GM18870 (cell line): ENCODE results near the gene SRRM3.
"Not testable (repeated sequence)": the region's sequence is repeated elsewhere in the genome, so short reads cannot be mapped to it uniquely, and the experiment has no call there.

Experiments used
- ATAC-seq: cut with Tn5 transposase; IDR thresholded peaks from one replicate; pipeline ENCODE4 v1.9.1; 2021; ENCODE audit warnings: moderate library complexity; ENCODE audit not compliant: unreplicated experiment

The SRRM3 gene

DNA sequence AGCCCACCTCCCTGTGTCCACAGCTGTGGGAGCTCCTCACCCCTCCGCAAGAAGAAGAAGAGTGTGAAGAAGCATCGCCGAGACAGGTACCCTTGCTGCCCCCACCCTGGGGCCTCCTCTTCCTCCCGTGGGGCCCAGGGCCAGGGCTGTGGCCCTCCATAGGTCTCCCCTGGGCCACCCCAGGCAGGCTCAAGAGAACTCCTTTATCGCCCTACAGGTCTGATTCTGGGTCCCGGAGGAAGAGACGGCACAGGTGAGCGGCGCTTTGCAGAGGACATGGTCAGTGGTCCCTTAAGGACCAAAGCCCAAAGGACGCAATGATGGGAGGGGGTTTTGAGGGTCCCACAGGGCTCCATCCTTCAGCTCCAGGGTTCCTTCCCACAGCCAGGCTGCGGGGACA lies 59.6 kb downstream of the SRRM3 start:
- ATAC-seq, result no peak

DNA sequence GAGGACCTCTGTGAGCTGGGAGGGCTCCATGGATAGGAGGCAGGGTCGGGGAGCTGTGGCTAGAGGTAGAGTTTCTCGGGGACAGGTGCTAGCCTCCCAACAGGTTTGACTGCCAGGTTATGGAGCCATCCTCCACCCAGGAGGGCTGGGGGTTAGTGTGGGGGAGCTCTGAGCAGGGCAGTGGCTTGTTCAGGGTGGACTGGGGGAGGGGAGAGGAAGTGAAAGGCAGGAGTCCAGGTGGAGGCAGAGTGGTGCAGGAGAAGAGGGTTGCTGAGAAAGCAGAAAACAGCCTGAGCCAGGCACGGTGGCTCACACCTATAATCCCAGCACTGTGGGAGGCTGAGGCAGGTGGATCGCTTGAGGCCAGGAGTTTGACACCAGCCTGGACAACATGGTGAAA lies 60.2 kb downstream of the SRRM3 start:
- no peak for ATAC-seq

DNA sequence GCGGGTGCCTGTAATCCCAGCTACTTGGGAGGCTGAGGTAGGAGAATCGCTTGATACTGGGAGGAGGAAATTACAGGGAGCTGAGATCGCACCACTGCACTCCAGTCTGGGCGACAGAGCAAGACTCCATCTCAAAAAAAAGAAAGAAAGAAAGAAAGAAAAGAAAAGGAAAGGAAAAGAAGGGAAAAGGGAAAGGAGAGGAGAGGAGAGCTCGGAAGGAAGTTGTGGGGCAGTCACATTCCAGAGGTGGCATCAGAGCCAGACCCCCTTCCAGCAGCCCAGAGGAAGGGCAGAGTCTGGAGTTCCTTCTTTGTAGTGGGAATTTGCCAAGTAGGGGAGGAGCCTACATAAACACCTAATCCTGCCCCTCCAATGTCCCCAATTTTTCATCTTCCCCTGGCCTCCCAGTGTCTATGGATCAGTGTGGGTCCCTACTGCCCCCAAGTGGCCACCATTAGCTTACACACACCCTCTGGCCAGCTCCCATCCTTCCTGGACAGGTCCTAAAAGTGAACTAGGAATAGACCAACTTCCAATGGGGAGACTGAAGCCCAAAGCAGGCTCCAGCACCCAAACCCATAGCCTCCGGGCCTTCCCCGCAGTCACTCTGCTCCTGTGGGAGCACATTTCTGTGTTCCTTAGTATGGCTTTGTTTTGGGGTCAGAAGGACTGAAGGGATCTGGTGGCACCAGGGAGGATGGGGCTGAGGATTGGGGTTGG lies 61.1 kb downstream of the SRRM3 start:
- ATAC-seq, result no peak

DNA sequence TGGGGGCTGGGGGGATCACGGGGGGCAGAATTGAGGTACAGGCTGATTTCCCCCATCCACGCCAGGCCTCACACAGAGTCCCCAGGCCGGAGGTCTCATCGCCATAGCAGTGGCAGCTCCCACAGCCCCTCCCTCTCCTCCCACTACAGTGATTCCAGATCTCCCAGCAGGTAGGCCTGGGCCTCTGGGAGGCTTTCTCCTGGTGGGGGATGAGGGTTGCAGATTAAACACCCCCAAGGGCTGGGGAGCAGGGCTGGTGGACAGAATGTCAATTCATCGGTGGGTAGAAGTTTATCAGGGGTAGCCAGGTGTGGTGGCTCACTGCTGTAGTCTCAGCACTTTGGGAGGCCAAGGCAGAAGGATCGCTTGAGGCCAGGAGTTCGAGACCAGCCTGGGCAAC lies 63.6 kb downstream of the SRRM3 start:
- no peak for ATAC-seq

DNA sequence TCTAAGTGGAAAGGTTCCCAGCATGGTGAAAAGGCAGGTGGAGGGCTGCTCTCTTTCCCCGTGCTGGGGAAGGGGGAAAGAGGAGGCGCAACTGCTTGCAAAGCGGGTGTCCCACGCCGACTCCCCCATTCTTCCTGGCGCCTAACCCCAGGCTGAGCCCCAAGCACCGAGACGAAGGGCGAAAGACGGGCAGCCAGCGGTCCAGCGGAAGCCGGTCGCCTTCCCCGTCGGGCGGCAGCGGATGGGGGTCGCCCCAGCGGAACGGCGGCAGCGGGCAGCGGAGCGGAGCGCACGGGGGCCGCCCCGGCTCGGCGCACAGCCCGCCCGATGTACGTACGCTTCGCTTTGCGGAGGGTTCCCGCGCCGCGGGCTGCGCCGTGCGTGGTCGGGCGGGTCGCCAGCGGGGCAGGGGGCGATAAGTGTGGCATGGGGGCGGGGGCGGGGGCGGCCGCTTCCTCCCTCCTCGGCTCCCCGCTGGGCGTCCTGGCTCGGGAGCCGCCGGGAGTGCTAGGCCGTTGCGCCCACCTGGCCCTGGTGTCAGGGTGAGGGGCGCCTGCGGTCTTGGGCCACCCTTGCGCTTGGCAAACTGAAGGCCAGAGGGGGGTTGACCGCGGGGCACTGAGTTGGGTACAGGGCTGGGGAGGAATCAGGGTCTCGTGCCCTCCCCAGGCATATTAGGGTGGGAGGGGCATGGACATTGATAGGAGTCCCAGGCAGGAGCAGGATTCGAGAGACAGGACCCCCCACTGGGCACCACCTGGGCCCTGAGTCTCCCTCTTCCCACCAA lies 65.6 kb downstream of the SRRM3 start:
- ATAC-seq, result no peak

DNA sequence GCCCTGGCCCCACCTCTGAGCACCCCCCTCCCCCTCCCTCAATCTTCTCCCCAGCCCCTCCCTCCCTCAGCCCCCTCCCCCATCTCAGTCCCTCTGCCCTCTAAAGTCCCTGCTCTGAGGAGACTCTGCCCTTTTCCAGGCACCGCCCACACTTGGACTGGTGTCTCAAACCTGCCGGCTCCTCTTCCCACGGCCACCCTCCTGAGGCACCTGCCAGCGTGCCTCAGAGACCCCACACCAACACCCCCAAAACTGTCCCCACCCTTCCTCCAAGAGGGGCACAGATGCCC lies 66.1 kb downstream of the SRRM3 start:
- ATAC-seq, result no peak

DNA sequence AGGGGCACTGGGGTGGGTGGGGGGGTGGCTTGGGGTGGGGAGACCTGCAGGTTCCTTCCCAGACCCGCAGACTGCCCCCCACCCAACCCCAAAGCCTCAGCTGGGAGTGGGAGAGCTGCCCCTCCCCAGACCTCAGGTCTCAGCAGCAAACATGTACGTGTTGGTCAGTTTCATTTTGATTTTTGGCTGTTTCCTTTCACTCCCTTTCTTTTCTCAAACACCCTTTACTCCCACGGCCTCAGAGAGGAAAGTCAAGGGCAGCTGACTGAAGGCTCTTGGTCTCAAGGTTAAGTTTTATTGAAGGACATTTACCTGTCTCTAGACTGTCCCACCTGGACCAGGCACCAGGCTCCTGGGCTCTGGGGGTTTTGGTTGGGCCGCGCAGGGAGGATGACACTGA lies 66.7 kb downstream of the SRRM3 start:
- no peak for ATAC-seq

DNA sequence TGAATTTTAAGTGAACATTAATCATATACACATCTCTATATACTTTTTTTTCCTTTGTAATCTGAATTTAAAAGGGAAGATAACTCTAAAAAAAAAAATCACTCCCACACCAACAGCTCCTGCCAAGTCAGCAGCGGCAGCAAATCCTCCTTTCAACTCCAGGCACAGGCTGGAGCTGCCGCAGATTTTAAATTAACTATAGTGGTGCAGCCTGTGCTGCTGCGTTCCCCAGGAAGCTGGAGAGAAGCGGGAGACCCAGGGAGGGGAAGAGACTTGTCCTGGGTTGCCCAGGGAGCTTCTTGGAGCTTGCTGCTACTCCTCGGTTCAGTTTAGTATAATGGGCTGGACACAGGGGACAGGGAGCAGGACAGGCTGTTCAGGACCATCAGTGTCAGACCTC lies 68.2 kb downstream of the SRRM3 start:
- ATAC-seq, result no peak

DNA sequence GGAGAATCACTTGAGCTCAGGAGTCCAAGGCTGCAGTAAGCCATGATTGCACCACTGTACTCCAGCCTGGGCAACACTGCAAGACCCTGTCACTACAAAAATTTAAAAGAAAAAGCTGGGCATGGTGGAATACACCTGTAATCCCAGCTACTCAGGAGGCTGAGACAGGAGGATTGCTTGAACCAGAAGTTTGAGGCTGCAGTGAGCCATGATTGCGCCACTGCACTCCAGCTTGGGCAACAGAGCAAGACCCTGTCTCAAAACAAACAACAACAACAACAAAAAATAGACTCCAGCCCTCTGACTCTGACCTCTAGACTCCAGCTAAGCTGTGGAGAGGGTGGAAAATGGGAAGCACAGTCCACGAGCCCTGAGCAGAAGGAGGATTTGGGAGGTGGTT lies 69.7 kb downstream of the SRRM3 start:
- not testable (repeated sequence) for ATAC-seq

DNA sequence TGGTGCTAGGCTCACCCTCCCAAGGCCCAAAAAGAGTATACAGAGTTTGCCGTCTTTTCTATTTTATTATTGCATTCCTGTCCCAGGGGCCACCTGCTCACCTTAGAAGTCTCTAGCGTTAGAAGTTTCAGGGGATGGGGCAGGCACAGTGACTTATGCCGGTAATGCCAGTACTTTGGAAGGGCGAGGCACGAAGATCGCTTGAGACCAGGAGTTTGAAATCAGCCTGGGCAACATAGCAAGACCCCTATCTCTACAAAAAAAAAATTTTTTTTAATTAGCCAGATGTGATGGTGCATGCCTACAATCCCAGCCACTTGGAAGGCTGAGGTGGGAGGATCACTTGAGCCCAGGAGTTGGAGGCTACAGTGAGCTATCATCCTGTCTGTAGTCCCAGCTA lies 70.4 kb downstream of the SRRM3 start:
- no peak for ATAC-seq

DNA sequence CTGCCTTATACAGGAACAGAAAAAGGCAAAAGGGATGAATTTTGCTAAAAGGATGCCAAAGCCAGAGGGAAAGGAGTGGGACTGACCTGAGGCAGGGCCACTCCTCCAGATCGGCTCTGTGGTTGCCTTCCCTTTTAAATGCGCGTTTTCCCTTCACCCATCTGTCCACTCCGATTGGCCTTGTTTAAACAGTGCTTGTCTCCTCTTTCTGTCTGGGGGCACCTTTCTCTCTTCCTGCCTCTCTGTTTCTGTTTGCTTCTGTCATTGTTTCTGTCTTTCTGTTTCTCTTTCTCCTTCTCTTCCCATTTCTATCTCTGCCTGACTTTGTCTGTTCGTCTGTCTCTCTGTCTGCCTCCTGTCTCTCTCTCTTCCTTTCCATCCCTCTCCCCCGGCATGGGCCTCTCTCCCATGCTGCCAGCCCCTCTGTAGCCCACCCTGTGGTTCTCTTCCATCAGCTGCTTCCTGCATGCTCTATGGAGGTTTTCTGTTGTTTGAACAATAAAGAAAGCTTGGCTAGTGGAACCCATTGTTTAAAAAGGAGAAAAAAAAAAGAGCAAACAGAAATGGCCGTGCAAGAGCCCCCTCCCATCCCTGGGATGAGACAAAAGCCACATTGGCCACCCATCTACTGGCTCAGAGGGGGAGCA lies 71.3 kb downstream of the SRRM3 start:
- no peak for ATAC-seq

DNA sequence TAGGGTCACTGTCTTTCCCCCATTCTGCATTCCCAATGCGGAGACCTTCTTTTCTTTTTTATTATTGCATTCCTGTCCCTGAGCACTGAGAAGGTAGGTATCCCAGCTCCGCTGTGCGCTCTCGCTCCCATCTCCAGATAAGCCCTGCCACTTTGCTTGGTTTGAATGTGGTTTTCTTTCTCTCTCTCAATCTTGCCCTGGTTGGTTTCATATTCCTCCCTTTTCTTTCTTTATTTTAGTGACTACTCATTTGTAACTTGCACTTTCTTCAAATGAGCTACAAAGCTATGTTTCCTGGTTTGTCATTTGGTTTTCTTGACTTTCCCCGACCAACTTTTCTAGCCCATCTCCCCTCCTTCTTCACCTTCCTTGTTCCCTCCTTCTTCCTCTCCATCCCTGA lies 71.8 kb downstream of the SRRM3 start:
- ATAC-seq, result no peak

DNA sequence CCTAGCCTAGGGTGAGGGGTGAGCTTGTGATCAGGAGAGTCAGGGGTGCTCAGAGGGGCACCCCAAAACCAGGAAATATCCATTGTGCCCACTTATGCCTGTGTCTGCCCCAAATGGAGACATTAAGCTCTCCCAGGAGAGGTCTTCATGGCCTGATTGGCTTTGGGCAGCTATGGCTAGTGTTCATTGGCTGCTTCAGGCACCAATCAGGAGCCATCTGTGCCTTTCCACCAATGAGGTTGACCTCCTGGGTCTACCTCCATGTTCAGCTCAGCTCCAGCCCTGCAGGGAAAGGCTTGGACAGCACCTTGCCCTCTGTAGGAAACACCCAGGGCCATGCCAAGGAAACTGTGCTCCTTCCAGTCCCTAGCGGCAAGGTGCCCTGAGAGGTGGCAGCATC lies 76.8 kb downstream of the SRRM3 start:
- no peak for ATAC-seq

DNA sequence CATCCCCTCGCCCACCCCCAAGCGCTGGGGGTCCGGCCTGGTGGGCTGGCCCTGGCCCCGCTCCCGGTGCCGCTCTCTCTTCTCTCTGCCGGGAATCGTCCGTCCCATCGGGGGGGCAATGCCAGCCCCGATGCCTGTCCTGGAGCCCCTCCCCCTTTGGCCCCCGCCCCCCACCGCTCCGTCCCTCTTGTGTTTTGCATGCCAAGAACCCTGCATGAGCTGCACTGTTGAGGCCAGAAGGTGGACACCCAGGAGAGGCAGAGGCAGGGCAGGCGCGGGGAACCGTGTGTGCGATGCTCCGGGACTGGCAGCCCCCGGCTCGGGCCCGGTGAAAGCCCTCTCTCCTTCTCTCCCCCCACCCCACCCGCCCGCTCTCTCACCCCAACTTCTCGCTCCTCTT lies 78.7 kb downstream of the SRRM3 start:
- ATAC-seq, result no peak

DNA sequence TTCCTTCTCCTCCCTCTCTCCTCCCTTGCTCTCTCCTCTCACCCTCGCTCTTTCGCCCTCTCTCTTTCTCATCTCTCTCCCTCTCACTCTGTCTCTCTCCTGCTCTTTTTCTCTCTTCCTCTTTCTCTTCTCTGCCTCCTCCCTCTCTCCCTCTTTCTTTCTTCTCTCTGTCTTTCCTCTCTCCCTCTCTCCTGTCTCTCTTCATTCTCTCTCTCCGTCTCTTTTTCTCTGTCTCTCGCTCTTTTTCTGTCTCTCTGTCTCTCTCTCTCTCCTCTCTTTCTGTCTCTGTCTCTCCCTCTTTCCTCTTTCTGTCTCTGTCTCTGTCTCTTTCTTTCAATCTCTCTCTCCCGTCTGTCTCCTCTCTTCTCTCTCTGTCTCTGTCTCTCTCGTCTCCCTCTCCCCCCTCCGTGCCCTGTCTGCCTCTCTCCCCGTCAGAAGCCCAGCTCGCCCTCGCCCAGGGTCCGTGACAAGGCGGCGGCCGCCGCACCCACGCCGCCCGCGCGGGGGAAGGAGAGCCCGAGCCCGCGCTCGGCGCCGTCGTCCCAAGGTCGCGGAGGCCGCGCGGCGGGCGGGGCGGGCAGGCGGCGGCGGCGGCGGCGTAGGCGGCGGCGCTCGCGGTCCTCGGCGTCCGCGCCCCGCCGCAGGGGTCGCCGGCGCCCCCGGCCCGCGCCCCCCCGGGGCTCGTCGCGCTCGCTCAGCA lies 79.5 kb downstream of the SRRM3 start:
- ATAC-seq, result no peak

DNA sequence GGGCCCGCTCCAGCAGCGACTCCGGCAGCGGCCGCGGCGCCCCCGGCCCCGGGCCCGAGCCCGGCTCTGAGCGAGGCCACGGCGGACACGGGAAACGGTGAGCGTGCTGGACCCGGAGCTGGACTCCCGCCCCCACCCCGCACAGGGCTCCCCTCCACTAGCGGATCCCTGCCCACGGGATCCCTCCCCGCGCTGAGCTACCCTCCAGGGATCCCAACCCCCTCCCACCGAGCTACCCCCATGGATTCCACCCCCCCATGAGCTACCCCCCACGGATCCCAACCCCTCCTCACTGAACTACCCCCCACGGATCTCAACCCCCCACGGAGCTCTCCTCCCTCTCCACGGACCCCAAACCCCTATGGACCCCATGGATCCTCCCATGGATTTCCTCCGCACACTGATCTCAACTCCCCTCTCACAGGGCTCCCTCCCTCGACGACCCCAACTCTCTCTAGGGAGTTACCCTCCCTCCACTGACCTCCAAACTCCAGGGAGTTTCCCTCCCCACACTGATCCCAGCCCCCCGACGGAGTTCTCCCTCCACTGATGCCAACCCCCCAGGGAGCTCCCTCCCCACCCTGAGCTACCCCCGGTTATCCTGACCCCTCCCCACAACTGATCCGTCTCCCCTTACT lies 80.1 kb downstream of the SRRM3 start:
- ATAC-seq, result no peak

DNA sequence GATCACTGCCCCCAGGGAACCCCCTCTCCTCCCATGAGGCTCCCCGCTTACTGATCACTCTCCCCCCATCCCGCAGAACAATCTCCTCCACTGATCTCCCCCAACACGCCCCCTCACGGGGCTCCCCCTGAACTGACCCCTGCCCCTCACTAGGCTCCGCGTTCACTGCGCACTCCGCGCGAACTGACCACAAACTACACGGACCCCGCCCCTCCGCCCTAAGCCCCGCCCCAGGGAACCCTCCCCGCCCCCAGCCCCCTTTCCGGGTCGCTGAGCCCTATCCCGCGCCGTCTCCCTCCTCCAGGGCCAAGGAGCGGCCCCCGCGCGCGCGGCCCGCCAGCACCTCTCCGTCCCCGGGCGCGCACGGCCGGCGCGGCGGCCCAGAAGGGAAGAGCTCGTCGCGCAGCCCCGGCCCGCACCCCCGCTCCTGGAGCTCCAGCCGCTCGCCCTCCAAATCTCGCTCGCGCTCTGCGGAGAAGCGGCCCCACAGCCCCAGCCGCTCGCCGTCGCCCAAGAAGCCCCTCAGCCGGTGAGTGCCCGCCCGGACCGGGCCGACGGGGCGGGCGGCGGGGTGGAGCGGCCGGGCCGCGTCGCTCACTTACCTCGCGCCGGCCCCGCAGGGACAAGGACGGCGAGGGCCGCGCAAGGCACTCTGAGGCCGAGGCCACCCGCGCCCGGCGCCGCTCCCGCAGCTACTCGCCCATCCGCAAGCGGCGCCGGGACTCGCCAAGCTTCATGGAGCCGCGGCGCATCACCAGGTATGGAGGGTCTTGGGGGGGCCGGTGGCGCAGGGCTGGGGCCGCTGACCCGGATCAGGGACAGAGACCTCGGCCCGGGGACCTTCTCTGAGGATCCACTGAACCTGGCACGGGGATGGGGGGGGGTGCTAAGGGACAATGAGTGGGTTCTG lies 80.9 kb downstream of the SRRM3 start:
- no peak for ATAC-seq

DNA sequence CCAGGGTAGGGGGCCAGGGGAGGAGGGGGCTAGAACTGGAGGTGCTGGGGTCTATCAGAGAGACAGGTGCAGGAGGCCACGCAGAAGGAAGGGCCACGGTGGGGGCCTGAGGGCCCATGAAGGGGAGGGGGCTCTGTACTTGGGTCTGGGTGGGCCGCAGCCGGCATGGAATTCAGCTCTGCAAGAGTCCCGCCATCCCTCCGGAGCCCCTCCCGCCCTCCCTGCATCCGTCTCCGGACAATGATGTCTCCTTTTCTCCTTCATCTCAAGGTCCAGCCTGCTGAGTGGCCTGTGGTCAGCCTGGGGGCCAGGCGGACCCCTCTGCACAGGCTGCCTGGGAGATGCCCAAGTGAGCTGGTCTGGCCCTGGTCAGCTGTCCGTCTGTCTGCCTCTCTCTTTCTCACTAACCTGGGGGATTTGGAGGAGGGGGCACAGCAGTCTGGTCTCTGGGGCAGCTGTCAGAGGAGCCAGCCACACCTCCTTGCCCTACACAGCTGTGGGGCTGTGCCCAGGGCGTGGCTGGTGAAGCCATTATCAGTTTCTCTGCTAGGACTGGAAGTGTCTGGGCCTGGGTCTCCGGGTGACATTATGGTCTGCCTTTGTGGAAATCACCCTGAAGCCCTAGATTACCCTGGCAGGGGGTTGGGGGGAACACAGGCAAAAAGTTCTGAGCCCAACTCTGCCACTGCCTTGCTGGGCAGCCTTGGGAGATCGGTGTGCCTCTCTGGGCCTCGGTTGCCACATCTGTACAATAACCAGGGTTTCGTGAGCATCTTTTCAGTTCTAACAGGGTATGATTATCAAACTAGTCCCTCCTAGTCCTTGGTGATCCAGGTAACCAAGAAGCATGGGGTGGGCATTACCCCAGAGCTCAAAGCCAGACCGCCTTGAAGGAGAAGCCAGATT lies 81.8 kb downstream of the SRRM3 start:
- no peak for ATAC-seq
